GM23338 (cell line): ENCODE results near the gene GZMH. TPM values are rescaled to one million over a fixed set of nuclear protein-coding genes. Genes with fewer than 3 reads are reported as not detected.

Source experiments
- ATAC-seq: fragments of 200-7000 bp; cut with Tn5 transposase; 3 replicates; pipeline ENCODE4 v1.9.1; 2020
- DNase-seq: peaks from one replicate; pipeline ENCODE4 v3.0.0-alpha.2; 2015; ENCODE audit warnings: low spot score
- H2AFZ ChIP-seq: fragments of 200-600 bp; sonication (generic); 2 replicates; pipeline ENCODE4 v1.8.0; 2016; ENCODE audit warnings: antibody characterized with exemption, mild to moderate bottlenecking, moderate library complexity
- H3F3A ChIP-seq: fragments of 200-600 bp; sonication (generic); replicated peaks from 2 replicates; pipeline ENCODE4 v1.8.0; 2017; ENCODE audit warnings: antibody characterized with exemption, mixed run types, low read depth
- H3K27ac ChIP-seq: fragments of 200-600 bp; sonication (generic); 2 replicates; pipeline ENCODE4 v1.6.1; 2016; ENCODE audit warnings: low read depth
- H3K27me3 ChIP-seq: fragments of 200-600 bp; sonication (generic); 2 replicates; pipeline ENCODE4 v1.8.0; 2016; ENCODE audit warnings: mild to moderate bottlenecking, mixed run types, moderate library complexity; ENCODE audit not compliant: insufficient read depth
- H3K36me3 ChIP-seq: fragments of 200-600 bp; sonication (generic); 2 replicates; pipeline ENCODE4 v1.8.0; 2016; ENCODE audit warnings: mild to moderate bottlenecking; ENCODE audit not compliant: insufficient read depth
- H3K4me1 ChIP-seq: fragments of 200-600 bp; sonication (generic); 2 replicates; pipeline ENCODE4 v1.8.0; 2016; ENCODE audit warnings: mild to moderate bottlenecking, moderate library complexity; ENCODE audit not compliant: insufficient read depth
- H3K4me2 ChIP-seq: fragments of 200-600 bp; sonication (generic); 2 replicates; pipeline ENCODE4 v1.7.1; 2017; ENCODE audit warnings: mixed run types
- H3K4me3 ChIP-seq: fragments of 200-600 bp; sonication (generic); 2 replicates; pipeline ENCODE4 v1.6.1; 2016; ENCODE audit warnings: mixed run types
- H3K79me2 ChIP-seq: fragments of 200-600 bp; sonication (generic); replicated peaks from 2 replicates; pipeline ENCODE4 v1.8.0; 2017; ENCODE audit warnings: mild to moderate bottlenecking; ENCODE audit not compliant: insufficient read depth
- H3K9me2 ChIP-seq: fragments of 200-600 bp; sonication (generic); 2 replicates; pipeline ENCODE4 v1.8.0; 2017; ENCODE audit not compliant: insufficient read depth
- H4K20me1 ChIP-seq: fragments of 200-600 bp; sonication (generic); replicated peaks from 2 replicates; pipeline ENCODE4 v1.8.0; 2017; ENCODE audit warnings: mild to moderate bottlenecking; ENCODE audit not compliant: insufficient read depth
- H3K27ac Mint-ChIP-seq: 2 replicates; pipeline ENCODE4 v1.8.0; 2020; ENCODE audit warnings: inconsistent platforms, mild to moderate bottlenecking, moderate library complexity, mixed read lengths
- H3K27me3 Mint-ChIP-seq: 3 replicates; pipeline ENCODE4 v1.8.0; 2022; ENCODE audit warnings: low read depth, mild to moderate bottlenecking, moderate library complexity, mixed read lengths, inconsistent platforms; ENCODE audit not compliant: insufficient read depth, poor library complexity
- H3K36me3 Mint-ChIP-seq: 3 replicates; pipeline ENCODE4 v1.8.0; 2021; ENCODE audit warnings: low read depth, mild to moderate bottlenecking, inconsistent platforms, moderate library complexity, mixed read lengths
- H3K4me1 Mint-ChIP-seq: 3 replicates; pipeline ENCODE4 v1.8.0; 2020; ENCODE audit warnings: mild to moderate bottlenecking, inconsistent platforms, mixed read lengths
- H3K4me3 Mint-ChIP-seq: 3 replicates; pipeline ENCODE4 v1.8.0; 2021; ENCODE audit warnings: moderate library complexity, mild to moderate bottlenecking, inconsistent platforms, mixed read lengths
- H3K9me3 Mint-ChIP-seq: 3 replicates; pipeline ENCODE4 v1.8.0; 2020; ENCODE audit warnings: moderate library complexity, mild to moderate bottlenecking, inconsistent platforms, mixed read lengths
- CREB1 ChIP-seq: fragments of 250-450 bp; sonication (Bioruptor Pico); IDR thresholded peaks from 2 replicates; pipeline ENCODE4 v1.5.0; 2020; ENCODE audit warnings: low read depth, mild to moderate bottlenecking, moderate library complexity
- CTCF ChIP-seq, 2 experiments: fragments of 200-600 bp in 1 of 2; sonication (generic) in 1 of 2; conservative IDR thresholded peaks; 2 replicates each; pipeline versions ENCODE4 v1.5.1 to v1.6.1; 2016 to 2017; ENCODE audit warnings: antibody characterized with exemption in 2 of 2, low read depth in 2 of 2, mild to moderate bottlenecking in 2 of 2, moderate library complexity in 1 of 2
- ETS1 ChIP-seq: IDR thresholded peaks from 2 replicates; pipeline ENCODE4 v1.6.1; 2016; ENCODE audit warnings: antibody characterized with exemption
- EZH2 ChIP-seq: fragments of 200-600 bp; sonication (generic); IDR thresholded peaks from one replicate; pipeline ENCODE4 v1.8.0; 2017; ENCODE audit warnings: antibody characterized with exemption, mild to moderate bottlenecking, low read depth; ENCODE audit not compliant: unreplicated experiment
- EZH2phosphoT487 ChIP-seq: fragments of 200-600 bp; sonication (generic); IDR thresholded peaks from one replicate; pipeline ENCODE4 v1.8.1; 2018; ENCODE audit warnings: antibody characterized with exemption; ENCODE audit not compliant: unreplicated experiment
- JUNB ChIP-seq: IDR thresholded peaks from one replicate; pipeline ENCODE4 v1.6.1; 2016; ENCODE audit warnings: antibody characterized with exemption; ENCODE audit not compliant: unreplicated experiment
- NANOG ChIP-seq: IDR thresholded peaks from 2 replicates; pipeline ENCODE4 v1.6.1; 2016; ENCODE audit warnings: antibody characterized with exemption, borderline replicate concordance
- POLR2AphosphoS5 ChIP-seq: IDR thresholded peaks from 2 replicates; pipeline ENCODE4 v1.6.1; 2016; ENCODE audit warnings: antibody characterized with exemption, low read depth
- REST ChIP-seq: IDR thresholded peaks from one replicate; pipeline ENCODE4 v1.6.1; 2018; ENCODE audit warnings: antibody characterized with exemption; ENCODE audit not compliant: unreplicated experiment
- STAT1 ChIP-seq: IDR thresholded peaks from one replicate; pipeline ENCODE4 v1.6.1; 2016; ENCODE audit warnings: antibody characterized with exemption; ENCODE audit not compliant: unreplicated experiment
- ZNF114 ChIP-seq: fragments of 250-450 bp; sonication (Bioruptor Pico); IDR thresholded peaks from 2 replicates; pipeline ENCODE4 v1.5.0; 2020; ENCODE audit warnings: mild to moderate bottlenecking, moderate library complexity
- ZNF331 ChIP-seq: fragments of 250-450 bp; sonication (Bioruptor Pico); IDR thresholded peaks from 2 replicates; pipeline ENCODE4 v1.5.0; 2020; ENCODE audit warnings: low read depth, mild to moderate bottlenecking, moderate library complexity
- ZNF462 ChIP-seq: fragments of 250-450 bp; sonication (Bioruptor Pico); IDR thresholded peaks from 2 replicates; pipeline ENCODE4 v1.5.0; 2020; ENCODE audit warnings: mild to moderate bottlenecking, moderate library complexity
- polyA plus RNA-seq: library from polyadenylated mRNA; unstranded; fragments of >200 nt; fragmentation: Nextera tagmentation; extraction: Ambion mirVana; gene quantifications from 2 replicates; pipeline ENCODE4 v1.2.1, GENCODE V29; 2016
- total RNA-seq: library from RNA; depleted of rRNA; stranded (reverse); fragments of >200 nt; shearing (Covaris generic); gene quantifications from 2 replicates; pipeline ENCODE4 v1.2.3, GENCODE V29; 2014

The GZMH gene
- total and polyA plus RNA-seq, 2 experiments from 2014 or later = not detected

GRCh38 chr14:24576182-24576581 lies 33.3 kb downstream of the GZMH start, which contains the start of gene CTSG:
TSS of gene CTSG (minus strand) at chr14:24576250. CDS start at chr14:24576223, 27 bp downstream.
- H3K27ac Mint-ChIP-seq = no peak within 1 kb of the TSS
- no peak within 1 kb of the TSS for H3K4me3 ChIP-seq
- no peaks in the 10 kb centered on the region for H3K9me3 Mint-ChIP-seq
- no peaks in the 10 kb centered on the region for H3K27me3 ChIP-seq
- H3K27ac ChIP-seq = no peak within 1 kb of the TSS
- peaks cover 3% of the 10 kb centered on the region; the same call in 1 of the 3 replicates for H3K4me1 Mint-ChIP-seq
- no peaks in the 10 kb centered on the region; the same call in 1 of the 2 replicates for H3K4me1 ChIP-seq
- H3K36me3 Mint-ChIP-seq = no peaks in the 10 kb centered on the region
- no peaks in the 10 kb centered on the region for H3F3A ChIP-seq
- TF ChIP-seq REST (no peak), ZNF462 (CRISPR knock-in tag) (no peak), ZNF114 (CRISPR knock-in tag) (no peak), ZNF331 (no peak), EZH2 (no peak), POLR2AphosphoS5 (no peak), JUNB (no peak), ETS1 (no peak), STAT1 (no peak), CTCF (conservative IDR thresholded peaks at IDR 0.05; ENCODE audit: low read depth in 2 of 2) (no peak), EZH2phosphoT487 (no peak), NANOG (no peak), CREB1 (CRISPR knock-in tag) (no peak)
- no peaks in the 10 kb centered on the region for H3K36me3 ChIP-seq
- H3K79me2 ChIP-seq = no peaks in the 10 kb centered on the region
- peaks cover 1% of the 10 kb centered on the region for H3K27me3 Mint-ChIP-seq
- no peaks in the 10 kb centered on the region for H4K20me1 ChIP-seq
- no peak for ATAC-seq
- H3K4me3 Mint-ChIP-seq = no peak within 1 kb of the TSS
- no peak for DNase-seq
- no peak within 1 kb of the TSS for H3K4me2 ChIP-seq
- H3K9me2 ChIP-seq = no peaks in the 10 kb centered on the region
- H2AFZ ChIP-seq = no peak within 1 kb of the TSS; the same call in 1 of the 2 replicates
